NCI-H446 (cell line): ENCODE data around the gene TMEM218.
"Not testable (repeated sequence)": the region's sequence is repeated elsewhere in the genome, so short reads cannot be mapped to it uniquely, and the experiment has no call there.

Source experiments
- DNase-seq, 2 experiments: peaks; one replicate each; lab custom pipeline; 2025; lab: John Stamatoyannopoulos, UW

Gene TMEM218

DNA sequence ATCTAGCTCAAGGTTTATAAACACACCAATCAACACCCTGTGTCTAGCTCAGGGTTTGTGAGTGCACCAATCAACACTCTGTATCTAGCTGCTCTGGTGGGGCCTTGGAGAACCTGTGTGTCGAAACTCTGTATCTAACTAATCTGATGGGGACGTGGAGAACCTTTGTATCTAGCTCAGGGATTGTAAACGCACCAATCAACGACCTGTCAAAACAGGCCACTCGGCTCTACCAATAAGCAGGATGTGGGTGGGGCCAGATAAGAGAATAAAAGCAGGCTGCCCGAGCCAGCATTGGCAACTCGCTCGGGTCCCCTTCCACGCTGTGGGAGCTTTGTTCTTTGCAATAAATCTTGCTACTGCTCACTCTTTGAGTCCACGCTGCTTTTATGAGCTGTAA lies 21.3 kb downstream of the TMEM218 start:
- DNase-seq = not testable (repeated sequence)

DNA sequence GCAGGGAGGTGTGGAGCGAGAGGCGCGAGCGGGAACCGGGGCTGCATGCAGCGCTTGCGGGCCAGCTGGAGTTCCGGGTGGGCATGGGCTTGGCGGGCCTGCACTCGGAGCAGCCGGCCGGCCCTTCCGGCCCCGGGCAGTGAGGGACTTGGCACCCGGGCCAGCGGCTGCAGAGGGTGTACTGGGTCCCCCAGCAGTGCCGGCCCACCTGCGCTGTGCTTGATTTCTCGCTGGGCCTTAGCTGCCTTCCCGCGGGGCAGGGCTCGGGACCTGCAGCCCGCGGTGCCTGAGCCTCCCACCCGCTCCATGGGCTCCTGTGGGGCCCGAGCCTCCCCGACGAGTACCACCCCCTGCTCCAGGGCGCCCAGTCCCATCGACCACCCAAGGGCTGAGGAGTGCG lies 21.9 kb downstream of the TMEM218 start:
- not testable (repeated sequence) for DNase-seq

DNA sequence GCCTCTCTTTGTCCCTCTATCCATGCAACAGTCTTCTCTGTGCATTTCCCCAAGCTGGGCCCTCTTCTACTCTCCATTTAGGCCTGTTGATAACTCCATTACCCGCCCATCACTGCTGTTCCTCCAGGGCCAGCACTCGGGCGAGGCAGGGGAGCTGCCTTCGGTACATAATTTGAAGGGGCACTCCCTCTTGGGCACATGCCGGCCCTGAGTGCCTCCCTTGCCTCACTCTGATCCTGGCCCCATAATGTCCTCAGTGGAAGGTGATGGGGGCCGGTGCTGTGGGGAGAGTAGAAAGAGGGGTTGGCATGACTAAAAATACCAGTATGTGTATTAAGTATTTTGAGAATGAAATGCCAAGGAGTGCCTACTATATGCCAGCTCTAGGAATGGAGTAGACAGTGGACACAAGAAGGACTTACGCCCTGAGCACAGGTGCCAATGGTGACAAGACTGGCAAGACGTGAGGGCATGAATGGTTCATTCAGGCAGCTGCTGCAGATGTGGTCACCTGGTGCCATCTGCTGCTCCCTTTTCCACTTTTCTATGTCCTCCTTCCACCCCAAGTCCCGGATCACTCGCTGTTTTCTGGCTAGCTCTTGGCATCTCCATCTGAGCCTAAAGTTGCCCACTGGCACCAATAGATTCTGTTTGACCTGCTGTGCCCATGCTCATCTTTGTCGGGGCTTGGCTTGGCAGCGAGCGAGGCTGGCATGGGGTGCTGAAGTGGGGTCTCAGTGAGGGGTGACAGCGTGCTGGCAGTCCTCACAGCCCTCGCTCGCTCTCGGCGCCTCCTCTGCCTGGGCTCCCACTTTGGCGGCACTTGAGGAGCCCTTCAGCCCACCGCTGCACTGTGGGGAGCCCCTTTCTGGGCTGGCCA lies 22.6 kb downstream of the TMEM218 start:
- no peak for DNase-seq

DNA sequence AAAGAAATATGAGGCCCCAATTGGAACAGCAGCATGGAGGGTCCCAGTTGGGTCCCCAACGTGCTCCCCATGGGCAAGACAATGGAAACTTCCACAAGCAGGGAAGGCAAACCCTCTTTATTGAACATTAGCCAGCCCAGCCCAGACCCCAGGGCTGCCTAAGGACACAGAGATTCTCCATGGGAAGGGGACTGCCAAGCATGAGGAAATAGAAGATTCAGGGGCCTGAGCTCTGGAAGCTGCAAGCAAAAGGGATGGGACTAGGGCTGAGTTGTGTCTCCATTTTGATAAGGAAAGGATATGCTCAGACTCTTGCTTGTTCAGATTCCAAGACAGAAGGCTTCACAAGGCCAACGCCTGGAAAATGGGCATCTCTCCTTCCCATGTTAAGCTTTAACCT lies 23.3 kb downstream of the TMEM218 start:
- DNase-seq = no peak

DNA sequence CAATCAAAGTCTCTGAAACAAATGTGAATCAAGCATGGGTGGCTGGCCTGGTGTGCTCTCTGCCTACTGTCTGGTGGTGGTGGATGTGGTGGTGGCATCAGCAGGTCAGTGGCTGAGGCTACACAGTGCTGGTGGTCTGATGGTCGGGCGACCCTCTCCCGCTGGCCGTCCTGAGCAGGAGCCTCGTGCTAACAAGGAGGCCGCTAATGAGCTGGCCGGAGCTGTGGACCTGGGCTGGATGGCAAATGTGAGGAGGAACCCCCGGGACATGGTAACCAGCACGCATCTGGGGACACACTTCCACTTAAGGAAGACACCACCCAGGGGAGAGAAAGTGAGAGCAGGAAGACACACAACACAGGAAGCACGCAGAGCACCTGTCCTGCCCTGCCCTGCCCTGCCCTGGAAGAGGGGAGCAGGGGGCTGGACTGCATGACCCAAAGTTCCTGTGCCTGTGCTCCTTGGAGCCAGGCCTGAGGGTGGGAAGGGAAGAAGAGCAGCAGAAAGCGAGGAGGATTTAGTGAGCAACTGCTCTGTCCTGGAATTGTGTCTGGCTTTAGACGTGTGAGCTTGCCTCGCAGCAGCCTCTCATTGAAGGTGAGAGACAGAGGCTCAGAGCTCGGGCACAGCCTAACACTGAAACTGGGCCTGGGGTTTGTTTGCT lies 24.7 kb downstream of the TMEM218 start:
- DNase-seq = no peak

DNA sequence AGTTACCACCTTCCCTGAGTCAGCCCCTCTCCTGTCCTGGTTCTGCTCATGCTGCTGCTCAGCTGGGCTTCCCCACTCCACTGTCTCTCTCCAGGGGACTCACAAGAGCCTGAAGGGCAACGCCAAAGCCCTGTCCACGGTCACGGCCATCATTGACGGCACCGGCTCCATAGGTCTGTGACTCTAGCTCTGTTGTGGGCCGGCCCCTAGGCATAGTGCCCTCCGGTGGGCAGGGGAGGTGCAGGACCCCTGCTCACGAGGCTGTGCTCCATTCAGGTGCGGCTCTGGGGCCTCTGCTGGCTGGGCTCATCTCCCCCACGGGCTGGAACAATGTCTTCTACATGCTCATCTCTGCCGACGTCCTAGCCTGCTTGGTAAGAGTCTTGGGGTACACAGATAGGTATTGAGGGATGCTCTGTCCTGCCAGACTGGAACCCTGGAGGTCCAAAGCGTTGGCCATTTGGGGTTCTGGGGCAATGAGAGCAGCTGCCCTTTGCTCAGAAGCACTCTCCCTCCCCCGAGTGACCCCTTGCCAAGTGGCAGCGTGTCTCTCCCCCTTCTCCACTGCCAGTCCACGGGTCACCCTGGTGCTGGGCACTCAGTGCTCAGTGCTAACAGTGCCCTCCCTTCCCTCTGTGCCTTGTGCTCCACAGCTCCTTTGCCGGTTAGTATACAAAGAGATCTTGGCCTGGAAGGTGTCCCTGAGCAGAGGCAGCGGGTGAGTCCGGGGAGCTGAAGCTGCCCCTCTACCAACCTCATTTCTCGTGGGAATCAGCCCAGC lies 25.9 kb downstream of the TMEM218 start:
- DNase-seq = no peak

DNA sequence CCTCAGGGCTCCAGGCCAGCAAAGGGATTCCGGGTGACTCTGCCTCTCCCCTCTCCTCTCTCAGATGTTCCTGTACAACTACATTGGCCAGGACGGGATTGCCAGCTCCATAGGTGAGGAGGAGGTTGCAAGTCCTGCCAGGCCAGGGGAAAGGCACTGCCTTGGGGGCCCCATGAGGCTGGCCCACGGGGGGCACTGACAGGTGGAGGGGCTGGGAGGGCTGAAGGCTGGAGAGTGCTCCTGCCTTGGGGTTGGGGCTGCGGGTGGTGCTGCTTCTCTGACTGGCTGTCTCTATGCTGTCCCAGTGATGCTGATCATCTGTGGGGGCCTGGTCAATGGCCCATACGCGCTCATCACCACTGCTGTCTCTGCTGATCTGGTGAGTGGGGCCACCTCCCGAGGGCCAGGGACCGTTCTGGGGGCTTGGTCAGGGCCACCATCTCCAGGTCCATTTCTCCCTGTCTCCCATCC lies 26.6 kb downstream of the TMEM218 start:
- no peak for DNase-seq

DNA sequence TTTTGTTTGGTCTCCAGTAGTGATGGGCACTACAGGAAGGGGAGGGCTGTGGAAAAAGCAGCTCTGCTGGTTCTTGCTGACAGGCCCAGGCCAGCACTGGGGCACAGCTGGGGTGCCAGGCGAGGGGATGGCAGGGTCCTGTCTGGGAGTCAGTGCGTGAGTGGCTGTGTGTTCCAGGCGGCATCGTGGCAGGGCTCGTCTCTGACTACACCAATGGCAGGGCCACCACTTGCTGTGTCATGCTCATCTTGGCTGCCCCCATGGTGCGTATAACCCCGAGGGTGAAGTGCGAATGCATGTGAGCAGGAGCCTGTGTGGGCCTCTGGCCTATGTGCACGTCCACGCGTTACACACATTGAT lies 27.4 kb downstream of the TMEM218 start:
- no peak for DNase-seq

DNA sequence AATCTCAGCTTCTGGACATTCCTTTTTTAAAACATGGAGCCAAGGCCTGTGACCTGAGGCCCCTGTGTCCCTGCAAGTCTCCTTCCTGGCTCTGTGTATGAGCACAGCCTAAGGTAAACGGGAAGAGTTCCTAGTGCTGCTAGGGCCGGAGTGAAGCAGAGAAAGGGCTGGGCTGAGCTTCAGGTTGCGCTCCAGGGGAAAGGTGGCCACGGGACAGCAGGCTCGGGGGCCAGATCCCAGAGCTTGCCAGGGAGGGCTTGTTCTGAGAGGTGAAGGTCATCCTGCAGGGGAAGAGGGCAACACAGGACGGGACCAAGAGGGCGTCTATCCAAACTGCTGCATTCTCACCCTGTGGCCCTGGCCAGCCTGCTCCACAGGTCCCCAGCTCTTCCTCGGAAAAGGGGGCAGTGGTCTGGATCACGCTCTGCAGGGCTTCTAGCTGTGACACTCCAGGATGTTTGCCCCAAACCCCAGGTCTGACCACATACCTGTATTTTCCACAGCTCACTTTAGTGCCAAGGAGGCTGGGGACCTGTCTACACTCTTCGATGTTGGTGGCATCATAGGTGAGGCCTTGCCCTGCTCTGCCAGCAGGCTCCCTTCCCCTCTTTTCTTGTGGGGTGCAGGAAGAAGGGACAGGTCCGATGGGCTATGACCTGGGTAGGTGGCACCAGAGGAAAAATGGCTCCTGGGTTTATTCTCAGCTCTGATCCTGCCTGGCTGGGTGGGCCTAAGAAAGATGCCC lies 27.9 kb downstream of the TMEM218 start:
- no peak for DNase-seq

DNA sequence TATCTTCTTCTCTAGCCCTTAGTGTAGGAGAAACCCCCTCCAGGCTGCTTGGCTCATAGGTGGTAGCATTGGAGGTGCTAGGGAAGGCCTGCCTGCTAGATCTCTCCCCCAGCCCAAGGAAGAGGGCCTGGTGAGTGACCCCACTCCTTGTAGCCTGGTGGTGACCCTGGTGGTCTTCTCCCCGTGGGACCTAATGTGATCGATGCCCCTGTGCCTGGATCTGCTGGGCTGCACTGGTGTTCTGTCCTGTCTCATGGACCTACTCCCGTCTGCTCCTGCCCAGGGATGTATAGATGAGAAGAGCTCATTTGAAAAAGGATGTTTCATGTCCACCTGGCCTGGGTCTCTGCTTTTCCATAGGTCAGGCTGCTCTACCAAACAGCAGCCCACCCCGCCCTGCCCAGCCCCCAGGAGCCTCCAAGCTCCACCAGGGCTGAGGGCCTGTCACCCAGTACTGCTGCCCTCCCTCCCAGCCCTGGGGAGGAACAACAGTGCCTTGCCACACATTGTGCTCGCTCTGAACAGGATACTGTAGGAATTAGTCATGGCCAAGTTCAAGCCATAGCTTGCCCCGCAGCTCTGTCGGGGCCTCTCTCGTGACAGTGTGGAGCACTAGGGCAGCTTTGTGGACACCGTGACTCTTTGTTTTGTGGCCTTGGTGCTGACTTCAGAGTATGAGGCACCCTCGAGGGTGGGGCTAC lies 28.7 kb downstream of the TMEM218 start:
- no peak for DNase-seq

DNA sequence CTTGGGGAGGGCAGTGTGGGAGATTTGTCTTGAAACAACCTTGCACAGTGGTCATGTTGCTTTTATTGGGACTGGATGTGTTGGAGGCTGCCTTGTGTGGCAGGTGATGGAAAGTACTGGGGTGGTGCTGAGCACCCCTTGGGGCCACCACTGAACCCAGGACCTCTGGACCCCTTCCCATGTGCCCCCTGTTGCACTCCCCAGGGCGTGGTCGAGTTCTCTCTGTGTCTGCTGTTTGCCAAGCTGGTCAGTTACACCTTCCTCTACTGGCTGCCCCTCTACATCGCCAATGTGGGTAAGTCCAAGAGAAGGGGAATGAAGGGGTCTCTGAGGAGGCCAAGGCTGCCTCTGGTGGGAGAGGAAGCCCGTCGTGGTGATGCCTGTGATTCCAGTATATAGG lies 29.4 kb downstream of the TMEM218 start:
- no peak for DNase-seq

DNA sequence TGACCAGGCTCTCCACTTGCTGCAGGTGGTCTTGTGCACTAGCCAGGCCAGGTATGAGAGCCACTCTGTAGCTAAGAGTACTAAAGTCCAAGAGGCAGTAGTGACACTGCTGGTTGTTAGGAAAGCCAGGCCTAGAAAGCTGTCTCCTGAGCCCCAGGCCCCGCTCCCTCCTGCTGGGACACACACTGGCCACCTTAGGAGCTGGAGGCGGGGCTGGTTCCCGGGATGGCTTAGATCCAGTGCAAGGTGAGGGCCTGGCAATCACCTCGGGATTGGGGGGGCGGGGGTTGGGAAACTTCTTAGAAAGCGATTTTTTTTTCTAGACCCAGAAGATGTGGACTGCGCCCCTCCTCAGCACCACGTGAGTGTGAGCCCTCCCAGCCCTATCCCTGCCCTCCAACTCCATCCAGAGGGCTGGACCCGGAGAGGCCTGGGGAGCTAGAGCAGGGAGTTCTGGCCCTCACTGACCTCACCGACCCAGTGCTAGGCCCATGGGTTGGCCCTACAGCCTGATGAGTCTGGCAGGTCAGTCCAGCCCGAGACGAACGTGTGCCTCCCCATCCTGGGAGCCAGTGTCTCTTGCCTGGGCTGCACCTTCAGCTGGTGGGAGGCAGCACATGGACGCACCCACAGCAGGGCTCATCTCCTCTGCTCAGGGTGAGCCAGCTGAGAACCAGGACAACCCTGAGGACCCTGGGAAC lies 30.2 kb downstream of the TMEM218 start:
- DNase-seq = no peak

DNA sequence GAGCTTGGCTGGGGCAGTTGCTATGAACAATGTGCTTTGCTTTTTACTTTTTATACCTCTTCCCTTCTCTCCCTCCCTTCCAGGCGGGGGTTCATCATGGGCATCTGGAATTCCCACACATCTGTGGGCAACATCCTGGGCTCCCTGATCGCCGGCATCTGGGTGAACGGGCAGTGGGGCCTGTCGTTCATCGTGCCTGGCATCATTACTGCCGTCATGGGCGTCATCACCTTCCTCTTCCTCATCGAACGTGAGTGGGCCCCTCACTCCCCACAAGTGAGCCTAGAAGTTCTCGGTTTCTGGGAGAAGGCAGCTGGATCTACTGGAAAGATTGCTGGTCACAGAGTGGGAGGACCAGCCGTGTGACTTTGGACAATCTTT lies 30.9 kb downstream of the TMEM218 start:
- DNase-seq = no peak

DNA sequence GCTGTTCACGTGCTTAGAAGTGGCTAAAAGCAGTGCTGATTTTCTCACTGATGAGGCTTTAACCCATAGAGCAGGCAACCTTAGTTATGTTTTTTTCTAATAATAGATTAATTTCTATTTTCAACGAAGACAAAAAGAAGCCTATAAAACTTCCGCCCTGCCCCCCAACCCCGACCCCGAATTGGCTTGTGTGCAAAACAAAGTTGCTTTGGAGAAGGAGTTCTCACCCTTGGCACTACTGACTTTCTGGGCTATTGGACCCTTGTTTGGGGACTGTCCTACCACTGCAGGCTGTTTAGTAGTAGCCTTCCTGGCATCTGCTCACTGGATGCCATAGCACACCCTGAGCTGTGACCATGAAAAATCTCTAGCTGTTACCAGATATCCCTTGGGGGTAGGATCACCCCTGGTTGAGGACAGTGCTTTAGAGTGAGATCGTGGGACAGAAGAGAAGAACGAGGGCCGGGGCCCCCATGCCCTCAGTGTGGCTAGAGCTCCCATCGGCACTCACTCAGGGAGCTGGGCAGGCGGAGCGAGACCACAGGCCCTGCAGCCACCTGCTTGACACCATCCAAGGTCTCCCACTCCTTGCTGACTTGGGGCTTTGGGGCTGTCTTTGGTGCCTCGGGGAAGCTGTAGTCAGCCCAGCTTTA lies 31.4 kb downstream of the TMEM218 start:
- DNase-seq = no peak

DNA sequence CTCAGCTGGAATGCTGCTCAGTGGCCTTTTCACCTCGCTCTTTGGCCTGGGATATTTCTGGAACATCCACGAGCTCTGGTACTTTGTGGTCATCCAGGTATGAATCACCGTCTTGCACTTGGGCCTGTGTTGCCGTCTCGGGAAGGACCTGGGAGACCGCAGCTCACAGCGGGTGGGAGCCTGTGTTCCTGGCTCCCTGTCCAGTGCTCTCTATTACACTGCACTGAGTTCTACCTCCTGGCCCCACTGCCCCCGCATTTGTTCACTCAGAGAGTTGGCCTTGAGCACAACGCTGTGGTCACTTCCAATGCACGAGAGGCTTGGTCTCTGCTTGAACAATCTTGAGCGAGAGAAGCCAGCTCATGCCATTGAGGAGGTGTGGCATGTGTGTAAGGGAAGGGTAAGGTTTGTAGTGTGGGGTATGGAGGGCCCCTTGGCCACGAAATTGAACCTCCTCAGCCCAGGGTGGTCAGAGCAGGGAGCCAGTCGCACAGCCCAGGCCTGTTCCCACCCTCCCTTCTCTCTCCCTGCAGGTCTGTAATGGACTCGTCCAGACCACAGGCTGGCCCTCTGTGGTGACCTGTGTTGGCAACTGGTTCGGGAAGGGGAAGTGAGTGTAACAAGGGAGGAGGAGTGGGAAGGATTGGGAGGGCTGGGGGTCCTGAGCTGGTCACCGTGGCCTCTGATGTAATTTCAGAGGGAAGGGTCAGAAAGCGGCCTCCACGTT lies 32.1 kb downstream of the TMEM218 start:
- DNase-seq = no peak

DNA sequence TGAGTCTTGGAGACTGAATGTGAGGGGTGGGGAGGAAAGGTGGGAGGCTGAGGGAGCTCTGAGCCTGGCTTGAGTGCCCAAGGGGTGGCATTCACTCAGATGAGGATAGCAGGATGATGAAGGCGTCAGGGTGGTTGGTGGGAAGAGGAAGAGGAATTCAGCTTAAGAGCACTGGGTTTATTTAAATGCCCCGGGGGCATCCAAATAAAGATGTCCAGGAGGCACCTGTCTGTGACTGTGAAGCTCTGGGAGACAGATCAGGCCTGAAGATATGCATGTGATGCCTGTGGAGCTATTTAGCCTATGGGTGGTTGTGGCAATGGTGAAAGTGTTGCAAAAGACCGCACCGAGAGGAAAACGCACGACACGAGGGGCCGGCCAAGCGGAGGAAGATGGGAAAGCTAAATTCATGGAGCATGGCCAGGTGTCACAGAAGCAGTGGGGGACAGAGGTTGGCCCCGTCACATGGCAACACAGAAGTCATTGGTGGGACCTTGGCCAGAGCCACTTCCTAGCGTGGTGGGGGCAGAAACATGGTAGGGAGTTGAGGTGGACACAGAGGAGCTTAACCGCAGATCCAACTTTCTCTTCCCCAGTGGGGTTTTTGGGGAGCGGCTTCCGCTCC lies 32.8 kb downstream of the TMEM218 start:
- no peak for DNase-seq

DNA sequence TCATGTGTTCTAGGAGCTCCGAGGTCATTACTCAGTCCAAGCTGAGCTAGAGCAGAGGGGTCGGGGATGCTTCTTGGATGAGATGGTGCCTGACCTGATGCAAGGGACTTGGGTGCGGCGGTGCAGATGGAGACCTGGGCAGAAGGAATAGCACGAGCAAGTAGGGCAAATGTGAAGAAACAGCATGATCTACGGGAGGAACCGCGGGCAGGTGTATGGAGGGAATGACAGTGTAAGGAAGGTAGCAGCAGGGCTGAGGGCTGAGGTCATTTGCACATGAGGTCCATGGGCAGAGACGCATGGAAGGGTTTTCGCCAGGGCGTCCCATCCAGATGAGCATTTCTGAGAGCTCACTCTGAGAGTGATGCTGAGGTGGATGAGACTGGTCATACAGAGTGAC lies 33.4 kb downstream of the TMEM218 start:
- no peak for DNase-seq

DNA sequence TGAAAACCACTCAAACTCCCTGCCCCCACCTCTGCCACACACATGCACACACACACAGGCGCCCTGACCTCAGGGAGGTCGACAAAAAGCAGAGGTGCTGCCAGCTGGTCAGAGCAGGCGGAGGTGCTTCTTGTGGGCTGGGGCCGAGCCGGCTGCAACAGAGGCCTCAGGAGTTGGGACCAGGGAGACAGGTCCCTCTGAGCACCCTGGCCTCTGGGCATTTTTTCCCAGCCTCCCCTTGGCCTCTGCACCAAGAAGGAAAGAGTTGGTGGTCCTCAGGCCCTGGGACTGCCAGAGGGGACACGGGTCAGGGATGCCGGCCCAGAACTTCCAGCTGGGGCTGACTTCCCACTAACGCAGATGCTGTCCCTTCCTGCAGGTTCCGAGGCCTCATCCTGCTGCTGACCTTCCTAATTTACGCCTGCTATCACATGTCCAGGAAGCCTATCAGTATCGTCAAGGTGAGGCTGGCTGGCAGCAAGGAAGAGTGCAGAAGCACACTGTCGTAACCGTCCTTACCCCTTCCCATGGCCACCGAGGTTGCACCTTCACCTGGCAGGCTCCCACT lies 35.0 kb downstream of the TMEM218 start:
- no peak for DNase-seq

DNA sequence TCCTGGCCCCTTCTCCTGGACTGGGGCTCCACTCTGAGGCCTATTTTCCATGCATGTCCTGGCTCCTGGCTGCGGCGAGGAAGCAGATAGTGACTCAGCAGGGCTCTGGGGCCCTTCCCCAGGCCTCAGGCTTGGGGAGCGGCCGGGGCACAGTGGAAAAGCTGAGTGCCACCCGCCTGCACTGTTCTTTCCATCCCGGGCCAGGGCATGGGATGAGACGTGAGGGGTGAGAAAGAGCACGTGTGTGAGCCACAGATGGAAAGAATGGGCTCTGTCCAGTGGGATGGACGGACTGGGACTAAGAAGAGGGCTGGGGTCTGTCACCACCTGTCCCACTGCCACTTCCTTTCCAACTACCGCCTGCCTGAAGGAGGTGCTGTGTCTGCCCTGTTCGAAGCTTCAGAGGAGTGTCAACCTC lies 35.5 kb downstream of the TMEM218 start:
- no peak for DNase-seq
